G401.6 (cell line): ENCODE data around the gene VPS8.
"Not testable (repeated sequence)": the region's sequence is repeated elsewhere in the genome, so short reads cannot be mapped to it uniquely, and the experiment has no call there.

Experiments
- FAIRE-seq: peaks from 2 replicates; lab custom pipeline; 2012; peaks lifted over from hg19 to GRCh38; lab: Jason Lieb, UNC

Gene VPS8

GRCh38 chr3:184986366-184986889 lies 174.5 kb downstream of the VPS8 start:
- FAIRE-seq, result no peak

GRCh38 chr3:184993394-184993793 lies 181.4 kb downstream of the VPS8 start:
- no peak for FAIRE-seq

GRCh38 chr3:185003876-185004275 lies 191.9 kb downstream of the VPS8 start:
- not testable (repeated sequence) for FAIRE-seq

- no peak for FAIRE-seq
These were observed 197.7 kb downstream of the VPS8 start for GRCh38 chr3:185009650-185010049.

GRCh38 chr3:185017584-185017983 lies 205.6 kb downstream of the VPS8 start:
- not testable (repeated sequence) for FAIRE-seq

- not testable (repeated sequence) for FAIRE-seq
These were observed 206.0 kb downstream of the VPS8 start for GRCh38 chr3:185017996-185018395.

- no peak for FAIRE-seq
These were observed 209.3 kb downstream of the VPS8 start for GRCh38 chr3:185021256-185021655.

- FAIRE-seq, result no peak
These were observed 212.4 kb downstream of the VPS8 start for GRCh38 chr3:185024406-185024805.

- no peak for FAIRE-seq
These were observed 213.0 kb downstream of the VPS8 start for GRCh38 chr3:185024966-185025365.

GRCh38 chr3:185028121-185028520 lies 216.2 kb downstream of the VPS8 start:
- FAIRE-seq, result no peak

- FAIRE-seq, result no peak
These were observed 217.1 kb downstream of the VPS8 start for GRCh38 chr3:185029086-185029485.

GRCh38 chr3:185030399-185030798 lies 218.4 kb downstream of the VPS8 start:
- FAIRE-seq, result no peak

- no peak for FAIRE-seq
These were observed 219.0 kb downstream of the VPS8 start for GRCh38 chr3:185030951-185031350.

- FAIRE-seq, result no peak
These were observed 225.8 kb downstream of the VPS8 start for GRCh38 chr3:185037801-185038200.

- no peak for FAIRE-seq
These were observed 228.5 kb downstream of the VPS8 start for GRCh38 chr3:185040425-185040824.

- no peak for FAIRE-seq
These were observed 229.6 kb downstream of the VPS8 start for GRCh38 chr3:185041540-185041939.

GRCh38 chr3:185042312-185043050 lies 230.5 kb downstream of the VPS8 start:
- no peak for FAIRE-seq

- FAIRE-seq, result no peak
These were observed 234.2 kb downstream of the VPS8 start for GRCh38 chr3:185046164-185046515.

- no peak for FAIRE-seq
These were observed 234.6 kb downstream of the VPS8 start for GRCh38 chr3:185046603-185047002.

- no peak for FAIRE-seq
These were observed 237.7 kb downstream of the VPS8 start for GRCh38 chr3:185049710-185050109.

- FAIRE-seq, result no peak
These were observed 239.8 kb downstream of the VPS8 start for GRCh38 chr3:185051801-185052200.

- no peak for FAIRE-seq
These were observed 240.7 kb downstream of the VPS8 start for GRCh38 chr3:185052631-185053030.

- no peak for FAIRE-seq
These were observed 244.9 kb downstream of the VPS8 start for GRCh38 chr3:185056908-185057307.

GRCh38 chr3:185057829-185058228 lies 245.9 kb downstream of the VPS8 start:
- no peak for FAIRE-seq
